GM19240 (cell line): ENCODE measurements around the gene C19orf47.
A peak's percentile ranks its signal among the peaks of the same experiment; 100 is the strongest.

Source experiments
- DNase-seq: peaks from one replicate; pipeline ENCODE4 v3.0.0; 2011; ENCODE audit warnings: low spot score; ENCODE audit not compliant: insufficient read length

Gene C19orf47, protein sequence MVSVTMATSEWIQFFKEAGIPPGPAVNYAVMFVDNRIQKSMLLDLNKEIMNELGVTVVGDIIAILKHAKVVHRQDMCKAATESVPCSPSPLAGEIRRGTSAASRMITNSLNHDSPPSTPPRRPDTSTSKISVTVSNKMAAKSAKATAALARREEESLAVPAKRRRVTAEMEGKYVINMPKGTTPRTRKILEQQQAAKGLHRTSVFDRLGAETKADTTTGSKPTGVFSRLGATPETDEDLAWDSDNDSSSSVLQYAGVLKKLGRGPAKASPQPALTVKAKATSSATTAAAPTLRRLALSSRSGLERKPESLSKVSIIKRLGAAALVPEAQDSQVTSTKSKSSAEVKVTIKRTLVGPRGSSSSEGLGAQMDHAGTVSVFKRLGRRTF

DNA sequence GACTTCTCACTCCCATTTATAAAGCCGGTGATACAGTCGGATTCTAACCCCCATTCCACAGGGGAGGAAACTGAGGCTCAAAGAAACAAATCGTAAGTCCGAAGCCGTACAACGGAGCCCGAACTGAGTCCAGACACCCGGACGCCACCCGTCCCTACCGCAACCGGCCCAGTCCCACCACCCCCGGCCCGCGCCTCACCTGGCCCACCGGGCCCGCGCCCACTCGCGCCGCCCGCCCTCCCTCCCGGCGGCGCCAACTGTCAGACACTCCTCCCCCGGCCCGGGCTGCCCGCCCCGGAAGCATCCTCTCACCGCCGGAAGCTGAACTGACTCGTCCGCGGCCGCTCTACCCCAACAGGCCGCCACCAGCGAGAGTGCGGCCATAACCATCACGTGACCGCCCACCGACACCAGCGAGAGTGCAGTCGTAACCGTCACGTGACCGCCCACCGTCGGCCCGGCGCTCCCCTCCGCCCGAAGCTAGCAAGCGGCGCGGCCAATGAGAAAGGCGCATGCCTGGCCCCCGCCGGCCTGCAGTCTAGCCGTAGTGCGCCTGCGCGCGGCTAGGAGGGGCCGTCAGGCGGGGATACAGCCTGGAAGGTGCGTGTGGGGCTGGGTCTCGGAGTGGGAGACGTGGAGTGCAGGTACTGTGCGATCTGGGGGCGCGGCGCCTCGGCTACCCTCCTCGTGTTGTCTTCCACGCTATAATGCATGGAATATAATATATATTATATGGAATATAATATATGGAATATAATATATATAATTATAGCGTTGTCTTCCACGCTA is at the start of gene C19orf47, which contains the start of gene PLD3:
C19orf47 (minus strand) TSS at position 273 of the 789 bp plus-strand sequence. CDS start 6,540 bp downstream, outside the sequence.
PLD3 (plus strand) TSS at position 571 of the 789 bp plus-strand sequence. CDS start 17,789 bp downstream, outside the sequence.
- DNase-seq, result peak; percentile 100

DNA sequence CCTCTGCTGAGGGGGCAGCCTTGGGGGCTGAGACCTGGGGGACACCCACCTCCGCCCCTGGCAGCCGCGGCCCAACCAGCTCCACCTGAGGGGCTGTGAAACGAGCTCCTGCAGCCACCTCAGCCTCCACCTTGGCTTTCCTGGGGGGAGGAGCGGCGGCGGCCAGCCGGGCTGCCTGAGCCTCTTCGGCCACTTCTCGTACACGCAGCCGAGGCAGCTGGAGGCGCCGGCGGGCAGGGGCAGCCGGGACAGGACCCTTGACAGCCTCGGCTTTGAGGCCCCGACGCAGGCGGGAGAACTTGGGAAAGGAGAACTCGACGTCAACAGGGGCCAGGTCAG is 49.3 kb upstream of the C19orf47 start:
- DNase-seq, result no peak

DNA sequence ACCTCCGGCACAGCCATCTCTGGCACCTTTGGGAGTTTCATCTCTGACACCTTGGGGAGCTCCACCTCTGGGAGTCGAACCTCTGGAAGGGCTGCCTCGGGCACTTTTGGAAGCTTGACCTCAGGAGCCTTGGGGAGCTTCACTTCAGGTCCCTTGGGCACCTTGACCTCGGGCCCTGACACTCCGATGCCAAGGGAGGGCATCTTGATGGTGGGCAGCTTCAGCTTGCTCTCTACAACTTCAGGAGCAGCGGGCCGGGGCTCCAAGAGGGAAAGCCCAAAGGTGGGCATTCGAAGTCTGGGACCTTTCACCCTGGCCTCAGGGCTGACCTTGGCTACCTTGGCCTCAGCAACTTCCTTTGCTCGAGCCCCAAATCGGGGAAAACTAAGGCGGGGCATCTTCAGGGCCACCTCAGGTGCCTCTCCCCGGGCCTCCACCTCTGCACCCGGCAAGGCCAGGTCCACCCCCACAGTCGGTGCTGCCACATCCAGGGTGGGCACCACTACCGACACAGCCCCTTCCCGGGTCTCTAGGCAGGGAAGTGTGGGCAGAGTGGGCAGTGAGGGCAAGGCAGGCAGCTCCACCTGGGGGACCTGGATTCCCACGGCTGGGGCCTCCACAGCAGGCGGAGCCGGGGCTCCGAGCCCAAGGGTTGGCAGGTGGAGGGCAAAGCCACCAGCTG is 48.8 kb upstream of the C19orf47 start:
- DNase-seq, result no peak

DNA sequence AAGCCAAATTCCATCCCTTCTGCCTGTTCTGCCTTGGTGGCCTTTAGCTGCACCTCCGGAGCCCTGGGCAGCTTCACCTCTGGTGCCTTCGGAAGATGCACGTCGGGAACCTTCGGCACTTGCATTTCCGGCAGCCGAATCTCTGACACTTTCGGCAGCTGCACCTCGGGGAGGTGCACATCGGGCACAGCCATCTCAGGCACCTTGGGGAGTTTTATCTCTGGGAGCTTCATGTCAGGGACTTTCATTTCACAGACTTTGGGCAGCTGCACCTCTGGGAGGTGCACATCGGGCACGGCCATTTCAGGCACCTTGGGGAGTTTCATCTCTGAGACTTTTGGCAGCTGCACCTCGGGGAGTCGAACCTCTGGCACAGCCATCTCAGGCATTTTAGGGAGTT is 47.8 kb upstream of the C19orf47 start:
- DNase-seq, result no peak

DNA sequence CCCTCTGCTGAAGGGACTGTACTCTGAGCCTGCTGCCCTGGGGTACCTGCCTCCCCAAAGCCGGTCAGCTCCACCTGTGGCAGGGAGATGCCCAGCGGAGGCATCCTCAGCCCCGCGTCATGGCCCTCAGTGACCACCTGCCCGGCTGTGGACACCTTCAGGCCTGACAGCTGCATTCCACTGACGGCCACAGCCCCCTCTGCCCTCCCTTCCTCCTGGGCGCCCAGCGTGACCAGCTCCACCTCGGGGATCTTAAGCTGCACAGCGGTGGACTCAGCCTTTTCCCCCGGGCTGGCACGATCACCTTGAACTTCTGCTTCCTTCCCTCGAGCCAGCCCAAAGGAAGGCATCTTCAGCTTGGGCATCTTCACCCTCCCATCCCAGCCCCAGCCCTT is 46.6 kb upstream of the C19orf47 start:
- no peak for DNase-seq

DNA sequence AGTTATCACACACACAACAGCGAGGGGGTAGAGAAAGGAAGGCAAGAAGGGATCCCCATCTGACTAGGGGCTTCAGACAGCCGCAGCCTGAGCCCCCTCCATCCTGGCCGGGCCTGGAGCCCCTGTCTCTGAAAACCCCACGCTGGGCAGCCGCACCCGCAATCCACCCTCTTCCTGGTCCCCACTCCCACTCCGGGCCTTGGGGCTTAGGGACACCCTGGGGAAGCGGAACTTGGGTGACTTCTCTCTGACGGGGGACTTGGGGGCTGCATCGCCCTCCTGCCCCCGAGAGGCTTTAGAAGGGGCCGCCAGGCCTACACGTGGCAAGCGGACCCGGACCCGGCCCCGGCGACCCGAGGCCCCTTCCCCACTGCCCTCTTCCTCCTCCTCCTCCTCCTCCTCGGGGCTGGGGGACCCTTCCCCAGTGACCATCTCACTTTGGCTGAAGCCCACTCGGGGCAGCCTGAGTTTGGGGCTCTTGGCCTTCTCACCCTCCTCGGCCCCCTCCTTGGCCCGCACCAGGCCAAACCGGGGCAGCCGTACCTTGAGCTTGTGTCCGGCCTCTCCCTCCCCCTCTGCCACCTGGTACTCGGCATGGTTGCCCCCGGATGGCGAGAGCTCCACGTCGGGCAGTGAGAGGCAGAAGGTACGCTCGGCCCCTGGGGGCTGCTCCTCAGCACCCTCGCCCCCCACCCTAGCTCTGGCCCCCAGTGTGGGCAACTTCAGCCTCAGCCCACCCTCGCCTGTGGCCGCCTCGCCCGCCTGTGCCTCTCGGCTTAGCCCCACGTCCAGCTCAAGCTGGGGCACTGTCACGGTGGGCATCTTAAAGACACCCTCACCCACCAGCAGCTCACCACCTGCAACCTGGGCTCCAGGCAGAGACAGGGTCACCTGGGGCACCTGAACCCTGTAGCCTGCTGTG is 46.0 kb upstream of the C19orf47 start:
- DNase-seq, result no peak

DNA sequence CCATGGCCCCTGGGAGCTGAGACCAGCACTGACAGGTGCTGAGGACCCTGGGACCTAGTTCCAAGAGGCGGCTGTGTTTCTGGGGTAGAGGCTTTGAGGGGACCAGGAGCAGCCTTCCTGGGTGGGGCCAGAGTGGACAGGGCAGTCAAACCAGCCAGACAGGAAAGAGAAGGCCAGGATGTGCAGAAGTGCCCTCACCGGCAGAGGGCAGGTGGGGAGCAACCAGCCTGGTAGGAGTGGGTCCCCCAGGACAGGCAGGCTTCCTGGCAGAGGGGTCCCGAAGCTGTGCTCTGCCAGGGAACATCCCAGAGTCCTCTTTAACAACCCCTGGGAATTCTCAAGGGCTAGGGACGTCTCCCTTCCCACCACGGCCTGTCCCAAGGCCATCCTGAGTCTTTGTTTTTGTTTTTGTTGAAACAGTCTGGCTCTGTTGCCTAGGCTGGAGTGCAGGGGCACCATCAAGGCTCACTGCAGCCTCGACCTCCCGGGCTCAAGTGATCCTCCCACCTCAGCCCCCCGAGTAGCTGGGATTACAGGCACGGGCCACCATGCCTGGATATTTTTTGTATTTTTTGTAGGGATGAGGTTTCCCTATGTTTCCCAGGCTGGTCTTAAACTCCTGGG is 44.8 kb upstream of the C19orf47 start:
- DNase-seq, result no peak

DNA sequence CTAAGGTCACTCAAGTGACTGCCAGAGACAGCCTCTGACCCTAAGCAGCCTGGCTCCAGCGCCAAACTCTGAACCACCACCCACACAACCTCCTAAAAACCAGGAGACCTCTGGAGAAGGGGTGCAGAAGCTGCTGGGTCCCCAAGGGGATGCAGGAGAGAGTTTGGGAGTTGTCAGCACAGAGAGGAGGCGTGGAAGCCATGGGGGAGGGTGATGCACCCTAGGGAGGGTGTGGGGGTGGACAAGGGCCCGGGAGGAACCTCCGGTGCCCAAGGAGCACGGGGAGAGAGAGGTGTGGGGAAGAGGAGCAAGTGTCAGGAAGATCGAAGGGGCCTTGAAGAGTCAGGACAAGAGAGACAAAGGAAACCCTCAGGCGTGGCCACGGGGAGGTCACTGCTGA is 43.9 kb upstream of the C19orf47 start:
- no peak for DNase-seq

DNA sequence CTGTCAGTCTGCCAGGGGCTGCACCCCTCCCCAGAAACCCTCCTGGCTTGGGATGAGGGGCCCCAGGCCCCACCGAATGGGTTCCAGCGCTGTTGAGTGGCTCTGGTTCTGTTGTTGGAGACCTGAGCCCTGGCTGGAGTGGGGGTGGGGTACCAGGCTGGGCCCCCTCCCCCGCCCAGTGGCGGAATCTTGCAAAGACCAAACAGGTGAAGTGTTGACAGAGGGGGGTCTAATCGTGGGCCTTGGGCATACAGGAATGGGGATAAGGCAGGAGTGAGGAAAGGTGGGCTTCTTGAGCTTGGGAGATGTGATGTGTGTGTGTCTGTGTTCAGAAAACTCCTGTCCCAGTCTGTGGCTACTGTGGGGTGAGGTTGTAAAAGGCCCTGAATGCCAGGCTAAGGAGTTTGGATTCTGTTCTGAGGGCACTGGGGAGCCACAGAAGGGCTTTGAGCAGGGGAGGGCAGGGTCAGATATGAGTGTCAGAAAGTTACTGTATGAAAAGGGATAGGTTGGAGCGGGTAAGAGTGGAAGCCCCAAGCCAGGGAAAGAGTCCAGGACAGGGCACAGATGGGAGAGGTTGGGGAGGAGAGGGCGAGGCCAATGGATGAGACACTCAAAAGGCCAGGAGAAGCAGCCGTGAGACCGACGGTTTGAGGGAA is 42.0 kb upstream of the C19orf47 start, which contains the start of gene HIPK4:
HIPK4 (minus strand) TSS at position 98 of the 659 bp plus-strand sequence. CDS start 279 bp downstream, outside the sequence.
- DNase-seq, result no peak

DNA sequence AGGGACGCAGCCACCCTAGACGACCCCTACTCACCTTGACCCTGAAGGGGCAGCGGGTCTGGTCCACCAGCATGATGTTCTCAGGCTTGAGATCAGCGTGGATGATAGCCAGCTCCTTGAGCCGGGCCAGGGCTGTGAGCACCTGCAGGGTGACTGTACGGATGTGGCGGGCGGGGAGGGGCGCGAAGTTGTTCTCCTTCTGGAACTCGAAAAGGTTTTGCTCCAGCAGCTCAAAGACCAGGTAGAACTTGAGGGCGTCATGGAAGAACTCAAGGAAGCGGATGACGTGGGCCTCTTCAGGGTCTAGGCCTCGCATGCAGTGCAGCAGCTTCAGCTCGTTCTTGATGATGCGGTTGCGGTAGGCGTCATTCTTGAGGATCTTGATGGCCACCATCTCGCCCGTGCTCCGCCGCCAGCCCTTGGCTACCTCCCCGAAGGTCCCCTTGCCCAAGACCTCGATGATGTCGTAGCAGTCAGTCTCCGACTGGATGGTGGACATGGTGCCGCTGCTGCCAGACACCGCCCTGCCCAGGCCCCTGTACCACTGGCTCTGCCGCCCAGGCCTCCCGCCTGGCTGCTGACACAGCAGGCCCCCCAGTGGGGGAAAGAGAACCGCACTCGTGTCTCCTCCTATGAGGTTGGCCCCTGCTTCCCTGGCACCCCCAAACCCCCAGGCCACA is 41.3 kb upstream of the C19orf47 start:
- DNase-seq, result no peak

DNA sequence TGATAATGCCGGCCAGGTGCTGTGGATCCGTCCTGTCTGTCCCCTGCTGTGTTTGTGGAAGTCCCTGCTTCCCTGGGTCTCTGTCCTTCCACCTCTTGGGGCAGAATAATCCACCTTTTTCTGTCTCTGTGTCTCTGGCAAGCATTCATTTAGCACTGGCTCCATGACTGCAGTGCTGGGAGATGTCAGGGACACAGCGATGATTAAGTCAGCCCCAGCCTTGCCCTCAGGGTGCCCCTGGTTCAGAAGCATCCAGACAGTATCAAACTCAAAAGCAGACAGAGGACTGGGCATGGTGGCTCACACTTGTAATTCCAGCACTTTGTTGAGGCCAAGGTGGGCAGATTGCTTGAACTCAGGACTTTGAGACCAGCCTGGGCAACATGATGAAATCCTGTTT is 40.3 kb upstream of the C19orf47 start:
- DNase-seq, result no peak

DNA sequence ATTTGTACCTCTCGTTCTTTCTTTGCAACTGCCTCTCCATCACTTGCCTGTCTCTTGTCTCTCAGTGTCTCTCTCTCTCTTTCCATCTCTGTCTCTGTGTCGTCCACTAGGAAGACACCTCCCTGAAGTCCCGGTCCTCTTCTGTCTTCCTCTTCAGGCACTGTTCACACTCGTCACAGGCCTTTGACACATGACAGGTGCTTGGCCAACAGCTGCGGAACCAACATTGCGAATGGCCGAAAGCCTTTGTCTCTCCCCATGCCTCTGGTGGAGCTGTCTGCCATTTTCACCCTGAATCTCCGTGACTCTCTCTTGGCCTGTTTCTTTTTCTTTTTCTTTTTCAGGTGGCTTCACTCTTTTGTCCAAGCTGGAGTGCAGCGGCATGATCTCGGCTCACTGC is 39.0 kb upstream of the C19orf47 start:
- DNase-seq, result no peak

DNA sequence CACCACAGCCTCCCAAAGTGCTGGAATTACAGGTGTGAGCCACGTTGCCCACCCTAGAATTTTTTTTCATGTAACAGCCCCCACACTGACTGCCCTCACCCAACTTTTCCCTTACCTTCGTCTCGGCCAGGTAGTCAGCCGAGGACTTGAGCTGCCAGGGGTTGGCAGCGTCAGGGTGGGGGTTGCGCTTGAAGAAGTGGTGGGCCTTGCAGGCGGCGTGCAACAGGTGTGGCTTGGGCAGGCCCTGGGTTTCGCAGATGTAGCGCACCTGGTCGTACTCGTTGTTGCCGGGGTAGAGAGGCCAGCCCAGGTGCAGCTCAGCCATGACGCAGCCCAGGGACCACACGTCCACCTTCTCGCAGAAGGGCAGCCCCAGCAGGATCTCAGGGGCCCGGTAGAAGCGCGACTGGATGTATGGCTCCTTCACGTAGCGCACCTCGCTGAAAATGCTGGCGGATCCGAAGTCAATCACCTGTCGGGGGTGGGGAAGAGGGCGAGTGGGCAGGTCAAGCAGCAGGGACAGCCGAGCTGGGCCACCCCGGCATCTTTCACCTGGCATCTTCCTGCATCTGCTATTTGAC is 35.6 kb upstream of the C19orf47 start:
- DNase-seq, result no peak

DNA sequence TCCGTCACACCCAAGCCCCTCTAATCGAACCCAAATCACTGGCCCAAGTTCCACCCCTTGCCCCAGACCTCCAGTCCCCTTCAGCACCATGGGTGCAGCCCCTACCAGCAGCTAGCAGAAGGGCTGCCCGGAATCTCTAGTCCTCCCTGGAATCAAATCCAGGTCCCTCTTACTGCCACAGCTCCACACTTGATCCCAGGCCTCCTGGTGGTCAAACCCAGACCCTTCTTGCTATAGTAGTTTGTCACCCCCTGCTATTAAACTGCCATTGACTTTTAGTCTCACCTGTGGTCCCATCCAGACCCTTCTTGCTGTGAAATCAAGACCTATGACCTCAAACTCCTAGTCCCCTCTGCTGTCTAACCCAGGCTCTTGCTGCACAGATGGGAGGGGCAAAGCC is 33.1 kb upstream of the C19orf47 start:
- no peak for DNase-seq

DNA sequence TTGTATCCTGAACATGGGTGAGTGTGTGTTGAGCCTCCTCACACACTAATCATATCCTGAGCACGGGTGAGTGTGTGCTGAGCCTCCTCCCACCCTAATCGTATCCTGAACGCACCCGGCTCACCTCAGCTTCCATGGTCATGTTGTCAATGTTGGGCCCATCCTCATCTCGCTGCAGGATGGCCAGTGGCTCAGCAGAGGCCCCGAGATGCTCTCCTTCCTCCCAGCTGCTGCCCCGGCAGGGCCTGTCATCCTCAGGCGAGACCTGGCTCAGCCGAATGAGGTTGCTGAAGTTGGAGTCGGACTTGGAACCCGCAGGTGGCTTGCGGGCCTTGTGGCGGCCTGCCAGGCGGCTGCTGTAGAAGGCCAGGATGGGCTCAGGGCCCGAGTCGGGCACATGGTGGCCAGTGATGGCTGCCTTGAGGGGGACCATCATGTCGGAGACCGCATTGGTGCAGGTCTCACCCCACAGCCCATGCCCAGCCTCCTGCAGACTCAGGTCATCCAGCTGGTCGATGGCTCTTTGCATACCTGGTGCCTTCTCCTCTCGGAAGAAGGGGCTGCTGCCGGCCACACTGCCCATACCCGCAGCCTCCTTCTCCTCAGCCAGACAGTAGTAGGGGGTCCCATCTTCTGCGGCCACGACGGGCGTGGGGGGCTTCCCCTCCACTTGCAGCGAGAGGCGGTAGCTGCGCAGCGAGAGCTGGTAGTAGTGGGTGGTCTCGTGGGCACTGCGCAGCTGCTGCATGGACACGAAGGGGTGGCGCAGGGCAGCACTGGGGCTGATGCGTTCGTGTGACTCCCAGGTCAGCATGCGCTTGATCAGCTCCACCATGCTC is 32.2 kb upstream of the C19orf47 start:
- DNase-seq, result no peak

DNA sequence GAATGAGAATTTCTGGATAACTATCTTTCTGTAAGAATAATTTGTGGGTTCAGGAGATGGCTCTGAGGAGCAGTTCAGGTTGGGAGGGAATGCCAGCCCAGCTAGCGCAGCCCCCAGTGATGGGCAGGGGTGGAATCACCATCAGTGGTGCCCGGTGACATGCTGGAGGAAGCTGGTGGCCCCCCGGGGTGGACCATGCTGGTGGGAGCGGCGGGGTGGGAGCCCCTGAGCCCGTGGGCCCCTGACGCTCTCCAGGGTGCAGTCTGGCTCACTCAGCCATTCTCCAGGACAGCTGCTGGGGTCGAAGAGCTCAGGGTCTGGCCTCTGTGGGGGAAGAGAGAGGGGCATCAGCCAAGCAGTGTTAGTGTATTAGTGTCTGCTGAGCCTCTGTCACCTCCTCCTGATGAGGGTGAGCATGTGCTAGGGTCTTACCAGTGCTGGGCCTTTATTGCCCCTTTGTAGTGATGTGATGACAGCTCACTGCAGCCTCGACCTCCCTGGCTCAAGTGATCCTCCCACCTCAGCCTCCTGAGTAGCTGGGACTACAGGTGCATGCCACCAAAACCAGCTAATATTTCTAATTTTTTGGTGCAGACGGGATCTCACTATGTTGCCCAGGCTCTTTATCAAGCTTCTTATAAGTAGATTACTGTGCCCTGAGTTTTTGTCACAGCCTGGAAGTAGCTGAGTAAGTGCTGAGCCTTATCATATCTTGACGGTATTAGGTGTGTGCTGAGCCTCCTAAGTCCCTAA is 31.4 kb upstream of the C19orf47 start:
- DNase-seq, result no peak

DNA sequence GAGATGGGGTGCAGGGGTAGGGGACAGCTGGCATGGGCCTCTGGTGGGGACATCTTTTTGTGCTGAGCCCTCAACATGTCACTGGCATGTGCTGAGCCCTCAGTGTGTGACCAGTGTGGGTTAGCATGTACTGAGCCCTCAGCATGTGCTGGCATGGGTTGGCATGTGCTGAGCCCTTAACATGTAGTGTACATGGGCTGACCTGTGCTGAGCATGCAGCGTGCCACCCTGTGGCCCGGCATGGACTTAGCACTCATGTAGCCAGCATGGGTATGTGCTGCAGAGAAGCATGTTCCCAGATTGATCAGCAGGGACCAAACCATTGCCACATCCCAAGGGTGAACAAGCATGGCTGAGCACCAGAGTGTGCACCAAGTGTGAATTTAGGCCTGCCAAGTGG is 30.3 kb upstream of the C19orf47 start:
- no peak for DNase-seq
